B cell (primary cell): ENCODE measurements around the gene ITGAE. TPM values are rescaled to one million over a fixed set of nuclear protein-coding genes. Genes with fewer than 3 reads are reported as not detected.

Source experiments
- ATAC-seq: fragments of 200-7000 bp; cut with Tn5 transposase; one replicate; pipeline ENCODE4 v1.10.0; 2021; ENCODE audit warnings: low read depth, mild to moderate bottlenecking, moderate number of reproducible peaks, moderate library complexity
- CTCF ChIA-PET: fragments of 350-600 bp; sonication (Branson Sonifier 250); formaldehyde crosslinking; loops from one replicate; lab custom pipeline; 2021; ENCODE audit warnings: antibody characterized with exemption, inconsistent platforms; lab: Charles Lee
- POLR2A ChIA-PET: fragments of 350-600 bp; sonication (Branson Sonifier 250); formaldehyde crosslinking; loops from one replicate; lab custom pipeline; 2021; ENCODE audit warnings: antibody characterized with exemption; lab: Charles Lee
- DNase-seq: peaks from one replicate; pipeline ENCODE4 v3.0.0; 2013
- H2AFZ ChIP-seq: 2 replicates; pipeline ENCODE4 v1.6.1; 2012; ENCODE audit warnings: mild to moderate bottlenecking, low read depth, low read length; ENCODE audit not compliant: insufficient read depth, poor library complexity, severe bottlenecking
- H3K27ac ChIP-seq, 2 donors: 1 replicate in 1 of 2; 2 replicates in 1 of 2; pipeline ENCODE4 v1.5.1; 2012 to 2013; ENCODE audit warnings: low read length in 2 of 2, mild to moderate bottlenecking in 2 of 2, moderate library complexity in 1 of 2
- H3K27me3 ChIP-seq, 4 experiments: fragments of 200-600 bp in 1 of 4; sonication (generic) in 1 of 4; replicated peaks in 1 of 4; 1 replicate in 2 of 4; 2 replicates in 2 of 4; pipeline versions ENCODE4 v1.6.1 to v1.7.0; 2013 to 2016; ENCODE audit warnings: low read length in 3 of 4, mild to moderate bottlenecking in 2 of 4, mixed read lengths in 1 of 4, moderate library complexity in 1 of 4; ENCODE audit not compliant: insufficient read depth in 4 of 4, control insufficient read depth in 3 of 4; ENCODE audit errors: control extremely low read depth in 1 of 4
- H3K36me3 ChIP-seq, 2 experiments: replicated peaks in 1 of 2; 1 replicate in 1 of 2; 2 replicates in 1 of 2; pipeline versions ENCODE4 v1.6.1 to v1.7.1; 2013; ENCODE audit warnings: low read length in 1 of 2; ENCODE audit not compliant: insufficient read depth in 2 of 2, control insufficient read depth in 1 of 2; ENCODE audit errors: control extremely low read depth in 1 of 2, extremely low read depth in 1 of 2
- H3K4me1 ChIP-seq, 2 donors: fragments of 200-600 bp in 1 of 2; sonication (generic) in 1 of 2; 1 replicate in 1 of 2; 2 replicates in 1 of 2; pipeline versions ENCODE4 v1.5.1 to v1.6.1; 2013 to 2017; ENCODE audit warnings: low read length in 2 of 2; ENCODE audit not compliant: control insufficient read depth in 2 of 2, insufficient read depth in 2 of 2
- H3K4me2 ChIP-seq: replicated peaks from 2 replicates; pipeline ENCODE3; 2012; ENCODE audit warnings: mild to moderate bottlenecking, low read depth, low read length; ENCODE audit not compliant: poor library complexity, severe bottlenecking
- H3K4me3 ChIP-seq, 5 experiments: fragments of 200-600 bp in 1 of 5; sonication (generic) in 1 of 5; 1 replicate in 3 of 5; 2 replicates in 2 of 5; pipeline versions ENCODE4 v1.5.1 to v1.7.0; 2011 to 2016; ENCODE audit warnings: low read length in 4 of 5, mild to moderate bottlenecking in 4 of 5, low read depth in 2 of 5, control low read depth in 1 of 5, moderate library complexity in 1 of 5; ENCODE audit not compliant: insufficient read depth in 1 of 5; ENCODE audit errors: control extremely low read depth in 1 of 5, extremely low read depth in 1 of 5
- H3K79me2 ChIP-seq: fragments of 200-600 bp; sonication (generic); one replicate; pipeline ENCODE4 v1.6.0; 2016; ENCODE audit warnings: low read length; ENCODE audit not compliant: control insufficient read depth, insufficient read depth
- H3K9ac ChIP-seq: fragments of 200-600 bp; sonication (generic); 2 replicates; pipeline ENCODE4 v1.6.1; 2017; ENCODE audit warnings: mild to moderate bottlenecking, low read length, moderate library complexity
- H3K9me3 ChIP-seq, 3 donors: one replicate each; pipeline versions ENCODE4 v1.6.1 to v1.7.1; 2013; ENCODE audit warnings: low read length in 2 of 3; ENCODE audit not compliant: control insufficient read depth in 2 of 3, insufficient read depth in 1 of 3; ENCODE audit errors: control extremely low read depth in 1 of 3
- H4K20me1 ChIP-seq: 2 replicates; pipeline ENCODE4 v1.6.0; 2012; ENCODE audit warnings: mild to moderate bottlenecking, low read length; ENCODE audit not compliant: insufficient read depth, control insufficient read depth, poor library complexity, severe bottlenecking
- H3K27ac Mint-ChIP-seq: one replicate; pipeline ENCODE4 v1.8.0; 2021; ENCODE audit warnings: mixed read lengths
- H3K27me3 Mint-ChIP-seq: one replicate; pipeline ENCODE4 v1.8.0; 2021; ENCODE audit warnings: mixed read lengths
- H3K4me1 Mint-ChIP-seq: one replicate; pipeline ENCODE4 v1.8.0; 2021; ENCODE audit warnings: mixed read lengths
- H3K4me3 Mint-ChIP-seq: one replicate; pipeline ENCODE4 v1.8.0; 2021; ENCODE audit warnings: mixed read lengths
- H3K9me3 Mint-ChIP-seq: one replicate; pipeline ENCODE4 v1.8.0; 2022; ENCODE audit warnings: mixed read lengths; ENCODE audit not compliant: insufficient read depth
- EZH2 ChIP-seq: IDR thresholded peaks from 2 replicates; pipeline ENCODE4 v1.6.1; 2012; ENCODE audit warnings: borderline replicate concordance, low read depth, mild to moderate bottlenecking, moderate library complexity, low read length; ENCODE audit not compliant: insufficient read depth, poor library complexity, severe bottlenecking
- WGBS: methylation state at CpG from one replicate; pipeline ENCODE4 v1.1.5; 2013; ENCODE audit warnings: missing lambda C conversion rate; ENCODE audit not compliant: insufficient coverage; 5-methylcytosine and 5-hydroxymethylcytosine counted together
- intact Hi-C: fragments of 100-400 bp; cut with micrococcal nuclease; formaldehyde crosslinking; loops from one replicate; pipeline ENCODE4 v1.10.0; 2022
- polyA plus RNA-seq: library from polyadenylated mRNA; depleted of rRNA; stranded (reverse); fragments of >200 nt; gene quantifications from 2 replicates; pipeline ENCODE4 v1.2.3, GENCODE V29; 2012
- total RNA-seq, 2 donors: library from RNA; stranded (reverse); fragments of 120-200 nt in 1 of 2; gene quantifications; 1 replicate in 1 of 2; 2 replicates in 1 of 2; pipeline versions ENCODE4 v1.2.3 to v1.2.4, GENCODE V29; 2013 to 2022
- TF ChIP-seq, protein P1 (sequence below): fragments of 200-600 bp; IDR thresholded peaks from one replicate; pipeline ENCODE4 v1.8.0; 2022; ENCODE audit warnings: antibody characterized with exemption, mild to moderate bottlenecking

The ITGAE gene
- total and polyA plus RNA-seq, 2 donors (not counting 1 experiment from before 2014, with no cell fraction given) = 48.2 to 95.6 TPM

DNA sequence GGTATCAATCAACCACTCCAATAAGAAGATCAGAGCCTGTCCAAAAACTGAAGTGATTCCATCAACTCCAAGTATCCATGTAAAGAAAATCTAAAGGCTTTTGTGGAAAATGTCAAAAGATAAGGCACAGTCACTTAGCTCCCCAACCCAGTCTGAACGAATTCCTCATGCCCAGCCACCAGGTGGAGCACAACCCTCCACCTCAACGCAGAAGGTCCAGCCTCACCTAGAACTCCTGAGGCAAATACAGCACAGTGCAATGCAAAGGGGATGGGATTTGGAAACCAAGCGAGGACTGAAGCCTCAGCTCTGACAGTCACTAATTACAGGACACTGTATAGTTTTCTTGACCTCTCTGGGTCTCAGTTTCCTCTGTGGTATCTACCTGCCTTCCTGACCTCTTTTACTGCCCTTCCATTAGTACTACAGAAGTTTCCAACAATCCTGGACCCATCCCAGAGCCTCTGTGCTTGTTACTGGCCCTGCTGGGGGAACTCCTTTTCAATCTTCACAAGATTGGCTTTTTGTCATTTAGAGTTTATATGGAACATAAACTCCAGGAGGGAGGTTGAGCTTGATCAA lies 43.0 kb upstream of the ITGAE start:
- H3K4me3 ChIP-seq = no peak overlapping the region
- WGBS = 25% methylated on average over 3 of the region's 3 CpGs
- Mint-ChIP-seq H3K27ac (peak overlapping the region; percentile 59), H3K9me3 (no peaks in the 10 kb centered on the region), H3K4me3 (peak overlapping the region; percentile 92), H3K4me1 (peaks cover 26% of the 10 kb centered on the region), H3K27me3 (no peaks in the 10 kb centered on the region)
- H3K4me1 ChIP-seq = peaks cover 10 to 20% of the 10 kb centered on the region in 2 donors
- H3K79me2 ChIP-seq = peaks cover 50% of the 10 kb centered on the region
- intact Hi-C loops = loop anchor here (5.0 kb wide), 1 partner anchor 158 kb away; no protein-coding TSS in a partner anchor
- no peaks in the 10 kb centered on the region for H3K9me3 ChIP-seq
- H3K36me3 ChIP-seq = peaks cover 0 to 32% of the 10 kb centered on the region in 2 experiments
- ATAC-seq (no peak), DNase-seq (peak; percentile 68)
- no peak for TF ChIP-seq EZH2
- TF ChIP-seq, protein P1, sequence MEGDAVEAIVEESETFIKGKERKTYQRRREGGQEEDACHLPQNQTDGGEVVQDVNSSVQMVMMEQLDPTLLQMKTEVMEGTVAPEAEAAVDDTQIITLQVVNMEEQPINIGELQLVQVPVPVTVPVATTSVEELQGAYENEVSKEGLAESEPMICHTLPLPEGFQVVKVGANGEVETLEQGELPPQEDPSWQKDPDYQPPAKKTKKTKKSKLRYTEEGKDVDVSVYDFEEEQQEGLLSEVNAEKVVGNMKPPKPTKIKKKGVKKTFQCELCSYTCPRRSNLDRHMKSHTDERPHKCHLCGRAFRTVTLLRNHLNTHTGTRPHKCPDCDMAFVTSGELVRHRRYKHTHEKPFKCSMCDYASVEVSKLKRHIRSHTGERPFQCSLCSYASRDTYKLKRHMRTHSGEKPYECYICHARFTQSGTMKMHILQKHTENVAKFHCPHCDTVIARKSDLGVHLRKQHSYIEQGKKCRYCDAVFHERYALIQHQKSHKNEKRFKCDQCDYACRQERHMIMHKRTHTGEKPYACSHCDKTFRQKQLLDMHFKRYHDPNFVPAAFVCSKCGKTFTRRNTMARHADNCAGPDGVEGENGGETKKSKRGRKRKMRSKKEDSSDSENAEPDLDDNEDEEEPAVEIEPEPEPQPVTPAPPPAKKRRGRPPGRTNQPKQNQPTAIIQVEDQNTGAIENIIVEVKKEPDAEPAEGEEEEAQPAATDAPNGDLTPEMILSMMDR = peak; percentile 75
- H4K20me1 ChIP-seq = peaks cover 31% of the 10 kb centered on the region
- H2AFZ ChIP-seq = no peak overlapping the region
- no peak overlapping the region for H3K9ac ChIP-seq
- POLR2A ChIA-PET = interaction anchor here (1.2 to 1.3 kb wide), 3 partner anchors 71 to 147 kb away, joined by 3 to 6 read pairs (median 3); no protein-coding TSS in a partner anchor
- no peaks in the 10 kb centered on the region for H3K27me3 ChIP-seq
- no peak overlapping the region for H3K4me2 ChIP-seq
- CTCF ChIA-PET = interaction anchor here (0.5 to 7.8 kb wide), 27 partner anchors 13 to 241 kb away, joined by 3 to 101 read pairs (median 6); partner anchors contain the start of gene SHPK
- H3K27ac ChIP-seq = no peak overlapping the region

DNA sequence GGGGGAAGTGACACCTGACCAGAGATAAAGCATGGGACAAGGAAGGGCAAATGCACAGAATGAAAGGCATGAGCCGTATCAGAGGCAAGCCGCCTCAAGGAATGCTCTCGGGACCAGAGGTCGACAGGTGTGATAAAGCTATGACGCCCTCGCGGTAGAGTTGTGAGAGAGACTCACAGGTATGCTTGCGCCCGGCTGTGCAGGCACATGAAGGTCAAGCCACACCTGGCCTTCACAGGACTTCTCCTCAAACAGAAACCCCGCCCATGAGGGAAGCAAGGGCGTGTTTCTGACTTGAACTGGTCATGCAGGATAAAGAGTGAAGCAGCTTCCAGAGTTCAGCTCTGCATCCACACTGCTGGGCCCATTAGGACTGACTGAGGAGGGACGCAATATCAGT lies 37.2 kb upstream of the ITGAE start:
- Mint-ChIP-seq H3K4me3 (no peak overlapping the region), H3K27me3 (no peaks in the 10 kb centered on the region), H3K4me1 (peaks cover 6% of the 10 kb centered on the region), H3K27ac (no peak overlapping the region), H3K9me3 (no peaks in the 10 kb centered on the region)
- no peaks in the 10 kb centered on the region for H3K4me1 ChIP-seq
- ChIA-PET CTCF (interaction anchor here (1.3 to 3.2 kb wide), 4 partner anchors 8 to 166 kb away, joined by 3 to 18 read pairs (median 10); partner anchors contain the start of gene NCBP3), POLR2A (no interaction called here)
- peaks cover 61% of the 10 kb centered on the region for H3K79me2 ChIP-seq
- H3K4me3 ChIP-seq = no peak overlapping the region
- no peak overlapping the region for H3K4me2 ChIP-seq
- H4K20me1 ChIP-seq = peaks cover 16% of the 10 kb centered on the region
- ATAC-seq (no peak), DNase-seq (no peak)
- no peaks in the 10 kb centered on the region for H3K27me3 ChIP-seq
- peaks cover 0 to 61% of the 10 kb centered on the region in 2 experiments for H3K36me3 ChIP-seq
- no peak overlapping the region for H2AFZ ChIP-seq
- H3K9ac ChIP-seq = no peak overlapping the region
- 94% methylated on average over 10 of the region's 12 CpGs for WGBS
- TF ChIP-seq EZH2 = no peak
- TF ChIP-seq, protein P1 = no peak
- intact Hi-C loops = no loop called here
- H3K27ac ChIP-seq = no peak overlapping the region
- H3K9me3 ChIP-seq = no peaks in the 10 kb centered on the region
